ENCODE results near the gene GEMIN2. TPM values are rescaled to one million over a fixed set of nuclear protein-coding genes. Genes with fewer than 3 reads are reported as not detected.
"Not testable (repeated sequence)": the region's sequence is repeated elsewhere in the genome, so short reads cannot be mapped to it uniquely, and the experiment has no call there.

GEMIN2 gene
- total RNA-seq, 1 donor from 2014 or later = 71.8 TPM

GRCh38 chr14:39143226-39143625, 29.1 kb downstream of the GEMIN2 start:
- not testable (repeated sequence) for H3K4me1 ChIP-seq; H3K27me3 Mint-ChIP-seq (ENCODE audit: insufficient read depth, low read depth); H3K79me2 ChIP-seq (ENCODE audit: low read depth); H2AFZ ChIP-seq (replicated peaks); H3K4me2 ChIP-seq; H4K20me1 ChIP-seq (ENCODE audit: low read depth); H3K4me3 ChIP-seq; H3K9me3 Mint-ChIP-seq; H3K4me1 Mint-ChIP-seq; H3K36me3 ChIP-seq; H3K9me3 ChIP-seq (ENCODE audit: low read depth); H3F3A ChIP-seq (ENCODE audit: low read depth); H3K27ac ChIP-seq; H3K9ac ChIP-seq; DNase-seq (ENCODE audit: low spot score); H3K4me3 Mint-ChIP-seq; H3K27ac Mint-ChIP-seq; H3K27me3 ChIP-seq
- H3K36me3 Mint-ChIP-seq = peaks cover 26% of the 10 kb centered on the region

GRCh38 chr14:39145266-39145966, 31.3 kb downstream of the GEMIN2 start:
- Histone ChIP-seq H3K4me1 (no peaks in the 10 kb centered on the region), H3K27ac (no peak overlapping the region), H3K4me3 (no peak overlapping the region), H3K9ac (no peak overlapping the region), H3K27me3 (no peaks in the 10 kb centered on the region), H3K79me2 (ENCODE audit: low read depth) (no peaks in the 10 kb centered on the region), H3K9me3 (ENCODE audit: low read depth) (no peaks in the 10 kb centered on the region), H3K4me2 (no peak overlapping the region), H4K20me1 (ENCODE audit: low read depth) (no peaks in the 10 kb centered on the region), H3K36me3 (no peaks in the 10 kb centered on the region), H2AFZ (replicated peaks) (no peak overlapping the region), H3F3A (ENCODE audit: low read depth) (no peaks in the 10 kb centered on the region)
- H3K27me3 Mint-ChIP-seq (ENCODE audit: insufficient read depth, low read depth) = no peaks in the 10 kb centered on the region
- no peak for DNase-seq (ENCODE audit: low spot score)
- H3K27ac Mint-ChIP-seq = peak overlapping the region; percentile 46
- no peaks in the 10 kb centered on the region for H3K4me1 Mint-ChIP-seq
- TF ChIP-seq CTCF (IDR thresholded peaks at IDR 0.05) (no peak), EZH2 (IDR thresholded peaks at IDR 0.05) (no peak), EZH2phosphoT487 (IDR thresholded peaks at IDR 0.05) (no peak)
- peaks cover 21% of the 10 kb centered on the region for H3K36me3 Mint-ChIP-seq
- no peak overlapping the region for H3K4me3 Mint-ChIP-seq
- H3K9me3 Mint-ChIP-seq = peaks cover 6% of the 10 kb centered on the region

GRCh38 chr14:39154594-39155189, 40.6 kb downstream of the GEMIN2 start:
- peaks cover 11% of the 10 kb centered on the region for H3K36me3 Mint-ChIP-seq
- H3K4me3 ChIP-seq = no peak overlapping the region
- peaks cover 20% of the 10 kb centered on the region for H4K20me1 ChIP-seq (ENCODE audit: low read depth)
- H3F3A ChIP-seq (ENCODE audit: low read depth) = peaks cover 13% of the 10 kb centered on the region
- H3K4me3 Mint-ChIP-seq = no peak overlapping the region
- H3K9ac ChIP-seq = no peak overlapping the region
- H3K4me2 ChIP-seq = no peak overlapping the region
- H3K9me3 Mint-ChIP-seq = no peaks in the 10 kb centered on the region
- H3K27me3 ChIP-seq = no peaks in the 10 kb centered on the region
- H3K4me1 Mint-ChIP-seq = no peaks in the 10 kb centered on the region
- peaks cover 2% of the 10 kb centered on the region for H3K79me2 ChIP-seq (ENCODE audit: low read depth)
- no peak overlapping the region for H3K27ac Mint-ChIP-seq
- DNase-seq (ENCODE audit: low spot score) = no peak
- peaks cover 4% of the 10 kb centered on the region for H3K36me3 ChIP-seq
- no peaks in the 10 kb centered on the region for H3K9me3 ChIP-seq (ENCODE audit: low read depth)
- TF ChIP-seq CTCF (IDR thresholded peaks at IDR 0.05) (no peak), EZH2phosphoT487 (IDR thresholded peaks at IDR 0.05) (no peak), EZH2 (IDR thresholded peaks at IDR 0.05) (no peak)
- peaks cover 12% of the 10 kb centered on the region for H3K4me1 ChIP-seq
- peaks cover 2% of the 10 kb centered on the region for H3K27me3 Mint-ChIP-seq (ENCODE audit: insufficient read depth, low read depth)
- H2AFZ ChIP-seq (replicated peaks) = no peak overlapping the region
- H3K27ac ChIP-seq = no peak overlapping the region

DNA sequence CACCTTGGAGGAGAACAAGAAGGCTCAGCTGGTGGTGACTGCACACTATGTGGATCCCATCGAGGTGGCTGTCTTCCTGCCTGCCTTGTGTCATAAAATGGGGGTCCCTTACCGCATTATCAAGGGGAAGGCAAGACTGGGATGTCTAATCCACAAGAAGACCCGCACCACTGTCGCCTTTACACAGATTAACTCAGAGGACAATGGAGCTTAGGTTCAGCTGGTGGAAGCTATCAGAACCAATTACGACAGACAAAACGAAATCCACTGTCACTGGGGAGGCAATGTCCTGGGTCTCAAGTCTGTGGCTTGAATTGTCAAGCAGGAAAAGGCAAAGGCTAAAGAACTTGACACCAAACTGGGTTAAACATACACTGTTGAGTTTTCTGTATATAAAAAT, 43.4 kb downstream of the GEMIN2 start:
- Mint-ChIP-seq H3K36me3 (peaks cover 13% of the 10 kb centered on the region), H3K4me1 (no peaks in the 10 kb centered on the region), H3K27ac (no peak overlapping the region), H3K4me3 (no peak overlapping the region), H3K27me3 (ENCODE audit: insufficient read depth, low read depth) (peaks cover 2% of the 10 kb centered on the region), H3K9me3 (no peaks in the 10 kb centered on the region)
- H3K27ac ChIP-seq = no peak overlapping the region
- H3K9me3 ChIP-seq (ENCODE audit: low read depth) = no peaks in the 10 kb centered on the region
- peak overlapping the region; percentile 2 for H3K4me2 ChIP-seq
- DNase-seq (ENCODE audit: low spot score) = peak; percentile 60
- peaks cover 20% of the 10 kb centered on the region for H4K20me1 ChIP-seq (ENCODE audit: low read depth)
- H3K4me1 ChIP-seq = peaks cover 12% of the 10 kb centered on the region
- H3K27me3 ChIP-seq = no peaks in the 10 kb centered on the region
- no peak overlapping the region for H2AFZ ChIP-seq (replicated peaks)
- peaks cover 13% of the 10 kb centered on the region for H3F3A ChIP-seq (ENCODE audit: low read depth)
- no peak for TF ChIP-seq CTCF (IDR thresholded peaks at IDR 0.05)
- no peak for TF ChIP-seq EZH2phosphoT487 (IDR thresholded peaks at IDR 0.05)
- TF ChIP-seq EZH2 (IDR thresholded peaks at IDR 0.05) = no peak
- peaks cover 4% of the 10 kb centered on the region for H3K36me3 ChIP-seq
- no peak overlapping the region for H3K9ac ChIP-seq
- H3K79me2 ChIP-seq (ENCODE audit: low read depth) = peaks cover 23% of the 10 kb centered on the region
- H3K4me3 ChIP-seq = no peak overlapping the region
